Ascending aorta (tissue), 2 donors: ENCODE data around the gene SPAG6. TPM values are rescaled to one million over a fixed set of nuclear protein-coding genes. Genes with fewer than 3 reads are reported as not detected.
A peak's percentile ranks its signal among the peaks of the same experiment; 100 is the strongest.

Experiments used
- DNase-seq, 2 donors: peaks; one replicate each; pipeline ENCODE4 v3.0.0-alpha.2; 2019; ENCODE audit warnings: low spot score in 2 of 2
- H3K27ac ChIP-seq, 2 donors: fragments of 200-600 bp; sonication (generic); one replicate each; pipeline ENCODE4 v1.5.1; 2016 to 2017; ENCODE audit warnings: mild to moderate bottlenecking in 1 of 2
- H3K27me3 ChIP-seq: fragments of 200-600 bp; sonication (generic); one replicate; pipeline ENCODE4 v1.5.1; 2017
- H3K36me3 ChIP-seq, 2 donors: fragments of 200-600 bp; sonication (generic); one replicate each; pipeline ENCODE4 v1.5.1; 2016
- H3K4me1 ChIP-seq, 2 donors: fragments of 200-600 bp; sonication (generic); one replicate each; pipeline ENCODE4 v1.5.1; 2016 to 2017; ENCODE audit warnings: mild to moderate bottlenecking in 1 of 2
- H3K4me3 ChIP-seq, 2 donors: fragments of 200-600 bp; sonication (generic); one replicate each; pipeline ENCODE4 v1.5.1; 2016 to 2017; ENCODE audit warnings: mild to moderate bottlenecking in 1 of 2
- H3K9me3 ChIP-seq, 2 donors: fragments of 200-600 bp; sonication (generic); one replicate each; pipeline ENCODE4 v1.5.1; 2016
- CTCF ChIP-seq, 3 experiments: fragments of 200-600 bp in 2 of 3; fragments of 450-650 bp in 1 of 3; sonication (generic) in 2 of 3; IDR thresholded peaks; one replicate each; pipeline ENCODE4 v1.5.1; 2016 to 2019; ENCODE audit warnings: antibody characterized with exemption in 3 of 3, mild to moderate bottlenecking in 1 of 3, moderate library complexity in 1 of 3
- intact Hi-C: fragments of 100-400 bp; cut with DNase I; formaldehyde crosslinking; loops from one replicate; pipeline ENCODE4 v1.15.1; 2023
- total RNA-seq: library from RNA; depleted of rRNA; stranded (reverse); fragments of >200 nt; gene quantifications from one replicate; pipeline ENCODE4 v1.1.0, GENCODE V29; 2016

SPAG6 gene
- total RNA-seq, 1 donor from 2014 or later: not detected

- Histone ChIP-seq H3K9me3 (no peaks in the 10 kb centered on the region), H3K27me3 (peaks cover 62% of the 10 kb centered on the region), H3K27ac (peak overlapping the region; percentile 94 to 99), H3K4me1 (peaks cover 3 to 21% of the 10 kb centered on the region in 2 donors), H3K4me3 (peak overlapping the region; percentile 85 to 99), H3K36me3 (no peaks in the 10 kb centered on the region)
- intact Hi-C loops: loop anchor here (1.0 to 10.0 kb wide), 9 partner anchors 19 to 808 kb away; partner anchors contain the start of genes BMI1, DNAJC1, MLLT10 and PIP4K2A
- no peak for TF ChIP-seq CTCF (IDR thresholded peaks at IDR 0.05)
- peak in 1 of 2 donors; percentile 84 for DNase-seq
Measured at GRCh38 chr10:22340329-22341189, 4.7 kb upstream of the SPAG6 start.

DNA sequence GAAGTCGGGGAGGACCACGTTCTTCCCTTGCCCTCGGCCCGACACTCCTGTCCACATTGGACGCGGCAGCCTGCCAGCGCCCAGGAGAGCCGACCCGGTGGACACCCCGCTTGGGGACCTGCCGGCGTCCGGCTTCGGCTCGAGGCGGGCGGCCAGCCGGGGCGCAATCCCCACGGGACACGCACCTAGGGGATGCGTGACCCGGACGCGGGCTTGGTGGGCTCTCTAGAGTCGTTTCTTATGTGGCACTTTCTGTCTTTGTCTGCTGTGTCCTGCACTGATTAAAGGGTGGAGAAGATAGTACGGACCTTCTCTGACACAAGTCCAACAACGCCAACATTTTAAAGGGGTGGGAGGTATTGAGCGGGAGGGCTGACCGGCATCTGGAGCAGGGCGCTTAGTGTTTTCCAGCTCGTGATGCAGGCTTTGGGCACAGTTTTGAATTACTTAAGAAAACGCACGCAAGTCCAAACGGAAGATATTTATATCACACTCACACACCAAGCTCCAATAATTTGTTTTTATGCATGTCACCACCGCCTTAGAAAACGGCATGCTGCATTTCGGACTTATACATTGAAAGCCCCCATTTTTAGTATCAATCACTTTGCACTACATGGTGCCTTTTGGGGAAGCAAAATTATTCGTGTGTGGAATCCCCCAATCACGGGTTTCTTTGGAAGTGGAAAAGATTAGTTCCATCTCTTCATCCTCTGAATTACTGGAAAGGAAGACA, 3.9 kb upstream of the SPAG6 start:
- no peaks in the 10 kb centered on the region for H3K9me3 ChIP-seq
- DNase-seq: no peak
- peak overlapping the region; percentile 94 to 99 for H3K27ac ChIP-seq
- no peak for TF ChIP-seq CTCF (IDR thresholded peaks at IDR 0.05)
- no peaks in the 10 kb centered on the region for H3K36me3 ChIP-seq
- intact Hi-C loops: loop anchor here (2.0 to 10.0 kb wide), 8 partner anchors 89 to 809 kb away; partner anchors contain the start of genes DNAJC1, MLLT10 and PIP4K2A
- H3K4me1 ChIP-seq: peaks cover 3 to 15% of the 10 kb centered on the region in 2 donors
- H3K27me3 ChIP-seq: peaks cover 57% of the 10 kb centered on the region
- H3K4me3 ChIP-seq: peak overlapping the region; percentile 85 to 99

- no peaks in the 10 kb centered on the region for H3K9me3 ChIP-seq
- no peaks in the 10 kb centered on the region for H3K36me3 ChIP-seq
- no peak for TF ChIP-seq CTCF (IDR thresholded peaks at IDR 0.05)
- no peak overlapping the region for H3K27ac ChIP-seq
- intact Hi-C loops: loop anchor here (2.0 to 10.0 kb wide), 8 partner anchors 89 to 810 kb away; partner anchors contain the start of genes DNAJC1, MLLT10 and PIP4K2A
- peaks cover 3 to 11% of the 10 kb centered on the region in 2 donors for H3K4me1 ChIP-seq
- DNase-seq: no peak
- peaks cover 52% of the 10 kb centered on the region for H3K27me3 ChIP-seq
- no peak overlapping the region for H3K4me3 ChIP-seq
Measured at GRCh38 chr10:22341926-22342196, 3.4 kb upstream of the SPAG6 start.

GRCh38 chr10:22342421-22342820, 2.9 kb upstream of the SPAG6 start:
- no peak for DNase-seq
- Histone ChIP-seq H3K27ac (no peak overlapping the region), H3K36me3 (no peaks in the 10 kb centered on the region), H3K4me1 (peaks cover 3 to 11% of the 10 kb centered on the region in 2 donors), H3K27me3 (peaks cover 46% of the 10 kb centered on the region), H3K9me3 (no peaks in the 10 kb centered on the region), H3K4me3 (no peak overlapping the region)
- no peak for TF ChIP-seq CTCF (IDR thresholded peaks at IDR 0.05)
- intact Hi-C loops: loop anchor here (5.0 to 10.0 kb wide), 6 partner anchors 212 to 810 kb away; partner anchors contain the start of genes DNAJC1, MLLT10 and PIP4K2A

GRCh38 chr10:22343731-22344130, 1.6 kb upstream of the SPAG6 start:
- Histone ChIP-seq H3K27ac (no peak overlapping the region), H3K36me3 (no peaks in the 10 kb centered on the region), H3K27me3 (peaks cover 38% of the 10 kb centered on the region), H3K4me3 (no peak overlapping the region), H3K4me1 (peaks cover 3 to 11% of the 10 kb centered on the region in 2 donors), H3K9me3 (no peaks in the 10 kb centered on the region)
- TF ChIP-seq CTCF (IDR thresholded peaks at IDR 0.05): no peak
- intact Hi-C loops: loop anchor here (5.0 to 10.0 kb wide), 6 partner anchors 211 to 811 kb away; partner anchors contain the start of genes DNAJC1, MLLT10 and PIP4K2A
- no peak for DNase-seq
